Thyroid gland (tissue), 4 donors: ENCODE measurements around the gene CCDC88B.

Experiments used
- POLR2A ChIP-seq, 2 donors: fragments of 450-650 bp; IDR thresholded peaks; one replicate each; pipeline ENCODE4 v1.6.1; 2017; ENCODE audit warnings: antibody characterized with exemption in 2 of 2, mild to moderate bottlenecking in 2 of 2, moderate library complexity in 1 of 2
- TF ChIP-seq, protein P1 (sequence below), 6 experiments: fragments of 200-600 bp in 3 of 6; fragments of 450-650 bp in 3 of 6; sonication (generic) in 3 of 6; IDR thresholded peaks; one replicate each; pipeline ENCODE4 v1.5.1; 2016 to 2019; ENCODE audit warnings: antibody characterized with exemption in 6 of 6, mild to moderate bottlenecking in 2 of 6, inconsistent platforms in 1 of 6, moderate library complexity in 1 of 6

DNA sequence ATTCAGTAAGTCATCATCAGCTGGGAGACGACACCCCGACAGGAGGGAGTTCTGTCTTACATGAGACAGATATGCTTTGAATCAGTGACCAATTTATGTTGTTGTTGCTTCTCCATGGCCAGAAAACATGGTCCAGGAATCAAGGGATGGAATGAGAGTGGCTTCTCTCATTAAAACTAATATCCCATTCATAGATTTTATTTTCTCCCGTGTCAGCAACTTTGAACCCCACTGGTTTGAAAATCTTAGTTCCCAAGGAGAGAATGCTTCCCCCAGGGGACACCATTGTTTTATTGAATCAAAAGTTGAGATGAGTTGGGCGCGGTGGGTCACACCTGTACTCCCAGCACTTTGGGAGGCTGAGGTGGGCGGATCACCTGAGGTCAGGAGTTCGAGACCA lies 61.8 kb downstream of the CCDC88B start:
- TF ChIP-seq, protein P1, sequence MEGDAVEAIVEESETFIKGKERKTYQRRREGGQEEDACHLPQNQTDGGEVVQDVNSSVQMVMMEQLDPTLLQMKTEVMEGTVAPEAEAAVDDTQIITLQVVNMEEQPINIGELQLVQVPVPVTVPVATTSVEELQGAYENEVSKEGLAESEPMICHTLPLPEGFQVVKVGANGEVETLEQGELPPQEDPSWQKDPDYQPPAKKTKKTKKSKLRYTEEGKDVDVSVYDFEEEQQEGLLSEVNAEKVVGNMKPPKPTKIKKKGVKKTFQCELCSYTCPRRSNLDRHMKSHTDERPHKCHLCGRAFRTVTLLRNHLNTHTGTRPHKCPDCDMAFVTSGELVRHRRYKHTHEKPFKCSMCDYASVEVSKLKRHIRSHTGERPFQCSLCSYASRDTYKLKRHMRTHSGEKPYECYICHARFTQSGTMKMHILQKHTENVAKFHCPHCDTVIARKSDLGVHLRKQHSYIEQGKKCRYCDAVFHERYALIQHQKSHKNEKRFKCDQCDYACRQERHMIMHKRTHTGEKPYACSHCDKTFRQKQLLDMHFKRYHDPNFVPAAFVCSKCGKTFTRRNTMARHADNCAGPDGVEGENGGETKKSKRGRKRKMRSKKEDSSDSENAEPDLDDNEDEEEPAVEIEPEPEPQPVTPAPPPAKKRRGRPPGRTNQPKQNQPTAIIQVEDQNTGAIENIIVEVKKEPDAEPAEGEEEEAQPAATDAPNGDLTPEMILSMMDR (IDR thresholded peaks at IDR 0.05), result no peak
- TF ChIP-seq POLR2A (IDR thresholded peaks at IDR 0.05), result no peak
